H9 (cell line): Measurements from ENCODE around the gene IL17RA. TPM values are rescaled to one million over a fixed set of nuclear protein-coding genes. Genes with fewer than 3 reads are reported as not detected.

Source experiments
- DNase-seq: peaks from one replicate; pipeline ENCODE4 v3.0.0-alpha.2; 2017
- H2AFZ ChIP-seq: one replicate; pipeline ENCODE4 v1.6.1; 2013; ENCODE audit warnings: mild to moderate bottlenecking, low read length, control low read depth, moderate library complexity
- H2AK5ac ChIP-seq: 2 replicates; pipeline ENCODE4 v1.6.1; 2013; ENCODE audit warnings: low read length, control low read depth, mixed read lengths; ENCODE audit not compliant: insufficient read length
- H2BK120ac ChIP-seq: one replicate; pipeline ENCODE4 v1.6.1; 2013; ENCODE audit warnings: low read depth, mild to moderate bottlenecking, low read length, control low read depth, inconsistent platforms; ENCODE audit not compliant: poor library complexity, severe bottlenecking
- H2BK12ac ChIP-seq: 2 replicates; pipeline ENCODE4 v1.6.1; 2013; ENCODE audit warnings: low read length, control low read depth, mixed read lengths, low read depth; ENCODE audit not compliant: insufficient read length
- H2BK15ac ChIP-seq: 2 replicates; pipeline ENCODE4 v1.6.1; 2013; ENCODE audit warnings: low read depth, low read length, control low read depth
- H2BK20ac ChIP-seq: one replicate; pipeline ENCODE4 v1.6.1; 2013; ENCODE audit warnings: low read depth, mild to moderate bottlenecking, low read length, control low read depth, inconsistent platforms; ENCODE audit not compliant: poor library complexity, severe bottlenecking
- H2BK5ac ChIP-seq: 2 replicates; pipeline ENCODE4 v1.6.1; 2013; ENCODE audit warnings: low read length, control low read depth, mixed read lengths; ENCODE audit not compliant: insufficient read length
- H3K14ac ChIP-seq: 2 replicates; pipeline ENCODE4 v1.6.1; 2013; ENCODE audit warnings: low read length, control low read depth; ENCODE audit not compliant: insufficient read depth
- H3K18ac ChIP-seq: 2 replicates; pipeline ENCODE4 v1.6.1; 2013; ENCODE audit warnings: low read depth, mild to moderate bottlenecking, mixed read lengths, low read length, control low read depth; ENCODE audit not compliant: insufficient read length
- H3K23ac ChIP-seq: 2 replicates; pipeline ENCODE4 v1.6.1; 2013; ENCODE audit warnings: low read length, control low read depth, mixed read lengths, low read depth; ENCODE audit not compliant: insufficient read length
- H3K23me2 ChIP-seq: 2 replicates; pipeline ENCODE4 v1.6.1; 2013; ENCODE audit warnings: low read depth, mild to moderate bottlenecking, mixed read lengths, low read length, control low read depth; ENCODE audit not compliant: insufficient read length, poor library complexity, severe bottlenecking
- H3K27ac ChIP-seq: 2 replicates; pipeline ENCODE4 v1.5.1; 2013; ENCODE audit warnings: low read length, control low read depth, mixed read lengths, low read depth; ENCODE audit not compliant: insufficient read length
- H3K27me3 ChIP-seq: 2 replicates; pipeline ENCODE4 v1.6.1; 2013; ENCODE audit warnings: low read length, control low read depth, inconsistent platforms; ENCODE audit not compliant: insufficient read depth
- H3K4ac ChIP-seq: 2 replicates; pipeline ENCODE4 v1.6.1; 2013; ENCODE audit warnings: low read depth, mild to moderate bottlenecking, control low read depth, inconsistent platforms, low read length, moderate library complexity
- H3K4me1 ChIP-seq: 2 replicates; pipeline ENCODE4 v1.6.1; 2013; ENCODE audit warnings: low read length, control low read depth, inconsistent platforms; ENCODE audit not compliant: insufficient read depth
- H3K4me2 ChIP-seq: 2 replicates; pipeline ENCODE4 v1.6.1; 2013; ENCODE audit warnings: low read length, control low read depth, mixed read lengths; ENCODE audit not compliant: insufficient read length, insufficient read depth
- H3K56ac ChIP-seq: 2 replicates; pipeline ENCODE4 v1.6.1; 2013; ENCODE audit warnings: low read depth, mild to moderate bottlenecking, mixed read lengths, low read length, control low read depth; ENCODE audit not compliant: insufficient read length
- H3K79me1 ChIP-seq: 2 replicates; pipeline ENCODE4 v1.6.1; 2013; ENCODE audit warnings: low read depth, mild to moderate bottlenecking, moderate library complexity, low read length, control low read depth, inconsistent platforms; ENCODE audit not compliant: insufficient read depth, poor library complexity, severe bottlenecking
- H3K79me2 ChIP-seq: 2 replicates; pipeline ENCODE4 v1.6.1; 2013; ENCODE audit warnings: low read length, control low read depth, inconsistent platforms; ENCODE audit not compliant: insufficient read depth
- H3K9ac ChIP-seq: 2 replicates; pipeline ENCODE4 v1.6.1; 2013; ENCODE audit warnings: low read length, control low read depth, mixed read lengths; ENCODE audit not compliant: insufficient read length; ENCODE audit errors: extremely low read depth
- H3K9me3 ChIP-seq: one replicate; pipeline ENCODE4 v1.6.1; 2013; ENCODE audit warnings: low read depth, low read length, inconsistent platforms; ENCODE audit not compliant: control insufficient read depth
- H3T11ph ChIP-seq: one replicate; pipeline ENCODE4 v1.6.1; 2013; ENCODE audit warnings: mild to moderate bottlenecking, low read length, control low read depth, inconsistent platforms
- H4K20me1 ChIP-seq: one replicate; pipeline ENCODE4 v1.6.1; 2013; ENCODE audit not compliant: control insufficient read depth, insufficient read length, insufficient read depth
- H4K5ac ChIP-seq: 2 replicates; pipeline ENCODE4 v1.6.1; 2013; ENCODE audit warnings: low read depth, mild to moderate bottlenecking, mixed read lengths, low read length, control low read depth; ENCODE audit not compliant: insufficient read length
- H4K8ac ChIP-seq: replicated peaks from 2 replicates; pipeline ENCODE4 v1.6.1; 2013; ENCODE audit warnings: low read length, control low read depth, mixed read lengths, low read depth; ENCODE audit not compliant: insufficient read length
- H4K91ac ChIP-seq: 2 replicates; pipeline ENCODE4 v1.6.1; 2013; ENCODE audit warnings: low read depth, mild to moderate bottlenecking, moderate library complexity, mixed read lengths, low read length, control low read depth; ENCODE audit not compliant: insufficient read length
- H3K27ac Mint-ChIP-seq, 3 experiments: 2 replicates in 2 of 3; 3 replicates in 1 of 3; pipeline ENCODE4 v1.8.0; 2020 to 2021; ENCODE audit warnings: mixed read lengths in 3 of 3, mild to moderate bottlenecking in 1 of 3, moderate library complexity in 1 of 3
- H3K27me3 Mint-ChIP-seq: 2 replicates; pipeline ENCODE4 v1.8.0; 2021; ENCODE audit warnings: low read depth, mild to moderate bottlenecking, moderate library complexity, mixed read lengths
- H3K36me3 Mint-ChIP-seq, 3 experiments: 2 replicates in 2 of 3; 3 replicates in 1 of 3; pipeline ENCODE4 v1.8.0; 2020 to 2021; ENCODE audit warnings: low read depth in 3 of 3, mixed read lengths in 3 of 3; ENCODE audit not compliant: insufficient read depth in 1 of 3
- H3K4me1 Mint-ChIP-seq, 2 experiments: 2 replicates each; pipeline ENCODE4 v1.8.0; 2020; ENCODE audit warnings: mixed read lengths in 2 of 2
- H3K4me3 Mint-ChIP-seq, 2 experiments: 2 replicates in 1 of 2; 3 replicates in 1 of 2; pipeline ENCODE4 v1.8.0; 2020 to 2021; ENCODE audit warnings: mild to moderate bottlenecking in 2 of 2, mixed read lengths in 2 of 2, moderate library complexity in 1 of 2
- H3K9me3 Mint-ChIP-seq, 2 experiments: 2 replicates in 1 of 2; 3 replicates in 1 of 2; pipeline ENCODE4 v1.8.0; 2020; ENCODE audit warnings: mild to moderate bottlenecking in 2 of 2, mixed read lengths in 2 of 2, moderate library complexity in 1 of 2
- CTCF ChIP-seq: fragments of 200-600 bp; sonication (generic); conservative IDR thresholded peaks from 3 replicates; pipeline ENCODE4 v1.8.0; 2021; ENCODE audit warnings: antibody characterized with exemption, mild to moderate bottlenecking
- WGBS: extraction: QIAGEN DNeasy Blood & Tissue Kit; methylation state at CpG from one replicate; pipeline ENCODE4 v1.1.7; 2013; ENCODE audit warnings: missing lambda C conversion rate, low lambda C conversion rate, mixed read lengths; ENCODE audit not compliant: insufficient read length; ENCODE audit errors: extremely low coverage; 5-methylcytosine and 5-hydroxymethylcytosine counted together
- total RNA-seq: library from RNA; stranded (reverse); gene quantifications from 2 replicates; pipeline ENCODE4 v1.2.1, GENCODE V29; 2021

IL17RA gene
- total RNA-seq, 1 experiment from 2014 or later, result 12.4 TPM

DNA sequence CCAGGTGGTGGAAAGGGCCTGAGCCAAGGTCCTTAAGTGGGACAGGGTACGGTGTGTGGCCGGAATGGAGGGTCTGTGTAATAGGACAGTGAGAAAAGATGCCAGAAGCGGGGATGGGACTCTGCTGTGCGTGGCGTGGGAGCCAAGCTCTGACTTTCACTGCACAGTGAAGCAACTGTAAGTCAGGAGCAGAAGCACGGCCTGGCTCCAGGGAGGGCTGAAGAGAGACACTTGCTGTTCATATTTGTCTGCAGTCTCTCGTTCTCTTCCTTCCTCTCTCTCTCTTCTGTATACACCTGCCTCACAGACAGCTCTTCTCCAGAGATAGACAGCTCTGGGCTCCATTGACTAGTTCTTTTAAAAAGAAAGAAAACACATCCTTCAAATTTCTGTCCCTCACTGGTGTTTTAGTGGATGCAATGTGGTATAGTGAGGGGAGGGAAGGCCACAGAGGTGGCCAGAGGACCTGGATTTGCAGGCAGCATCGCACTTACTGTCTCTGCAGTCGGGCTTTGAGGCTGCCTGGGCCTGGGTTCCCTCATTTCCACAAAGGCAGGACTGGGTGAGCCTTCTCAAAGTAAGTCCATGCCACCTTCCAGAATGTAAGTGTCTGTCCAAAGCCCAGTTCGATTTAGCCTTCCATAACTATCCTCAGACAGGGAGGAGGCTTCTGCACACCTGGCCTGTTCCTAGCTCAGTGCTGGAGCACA, 2.1 kb downstream of the IL17RA start:
- Mint-ChIP-seq H3K9me3 (no peaks in the 10 kb centered on the region; a peak in 1 of 5 replicates), H3K4me1 (peaks cover 34 to 39% of the 10 kb centered on the region in 2 experiments), H3K36me3 (no peaks in the 10 kb centered on the region; a peak in 2 of 7 replicates), H3K27me3 (peaks cover 38% of the 10 kb centered on the region), H3K27ac (no peak overlapping the region), H3K4me3 (peak overlapping the region; percentile 9 to 82; a peak in 3 of 5 replicates)
- H3K14ac ChIP-seq, result no peak overlapping the region
- no peak for DNase-seq
- no peak overlapping the region for H3K27ac ChIP-seq
- peaks cover 2% of the 10 kb centered on the region for H3K79me1 ChIP-seq
- H4K20me1 ChIP-seq, result no peaks in the 10 kb centered on the region
- no peak overlapping the region for H3K56ac ChIP-seq
- no peak overlapping the region for H3K4ac ChIP-seq
- no peak overlapping the region for H4K8ac ChIP-seq
- no peak overlapping the region for H4K5ac ChIP-seq
- no peak overlapping the region for H2BK20ac ChIP-seq
- H3K4me2 ChIP-seq, result no peak overlapping the region
- peaks cover 3% of the 10 kb centered on the region; the same call in 1 of the 2 replicates for H3K27me3 ChIP-seq
- TF ChIP-seq CTCF, result no peak
- H2BK5ac ChIP-seq, result no peak overlapping the region
- no peak overlapping the region for H3K23ac ChIP-seq
- WGBS, result no CpG with 5 or more reads among the region's 10 CpGs
- no peak overlapping the region for H3K9ac ChIP-seq
- no peak overlapping the region for H2BK12ac ChIP-seq
- no peak overlapping the region for H2AK5ac ChIP-seq
- no peaks in the 10 kb centered on the region for H3K79me2 ChIP-seq
- H2BK15ac ChIP-seq, result no peak overlapping the region
- no peaks in the 10 kb centered on the region; the same call in 1 of the 2 replicates for H3K4me1 ChIP-seq
- H3K18ac ChIP-seq, result no peak overlapping the region
- peaks cover 9% of the 10 kb centered on the region for H3K23me2 ChIP-seq
- H2AFZ ChIP-seq, result no peak overlapping the region
- no peak overlapping the region for H4K91ac ChIP-seq
- H3K9me3 ChIP-seq, result no peaks in the 10 kb centered on the region
- no peak overlapping the region for H3T11ph ChIP-seq
- H2BK120ac ChIP-seq, result no peak overlapping the region
